ENCODE data around the gene RELCH.
"Not testable (repeated sequence)": the region's sequence is repeated elsewhere in the genome, so short reads cannot be mapped to it uniquely, and the experiment has no call there.

Gene RELCH

GRCh38 chr18:62186774-62187542 is at the start of gene RELCH, which contains the start of gene PIGN:
Gene RELCH (plus strand): TSS chr18:62187255. CDS start chr18:62187506, 251 bp downstream.
Gene PIGN (minus strand): TSS chr18:62187056. CDS start chr18:62161353, 25,703 bp downstream.
- DNase-seq: peak; percentile 97

GRCh38 chr18:62138461-62139235 is 48.4 kb upstream of the RELCH start:
- no peak for DNase-seq

DNA sequence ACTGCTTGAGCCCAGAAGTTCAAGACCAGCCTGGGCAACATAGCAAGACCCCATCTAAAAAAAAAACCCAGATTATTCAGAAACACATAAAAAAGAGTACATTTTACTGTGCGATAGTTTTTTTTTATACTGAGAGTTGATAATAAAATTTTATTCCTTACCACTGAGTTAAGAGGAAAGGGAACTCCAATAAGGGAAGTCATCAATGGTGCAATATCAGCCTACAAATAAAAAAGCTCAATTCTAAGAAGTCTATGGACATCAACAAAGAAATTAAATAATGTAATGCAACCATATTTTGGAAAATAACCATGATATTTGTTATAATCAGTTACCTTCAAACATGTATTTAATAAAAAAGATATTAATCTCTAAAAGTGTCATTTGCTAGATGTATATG is 46.8 kb upstream of the RELCH start:
- no peak for DNase-seq

- no peak for DNase-seq
These were observed 42.7 kb upstream of the RELCH start for GRCh38 chr18:62144338-62144737.

DNA sequence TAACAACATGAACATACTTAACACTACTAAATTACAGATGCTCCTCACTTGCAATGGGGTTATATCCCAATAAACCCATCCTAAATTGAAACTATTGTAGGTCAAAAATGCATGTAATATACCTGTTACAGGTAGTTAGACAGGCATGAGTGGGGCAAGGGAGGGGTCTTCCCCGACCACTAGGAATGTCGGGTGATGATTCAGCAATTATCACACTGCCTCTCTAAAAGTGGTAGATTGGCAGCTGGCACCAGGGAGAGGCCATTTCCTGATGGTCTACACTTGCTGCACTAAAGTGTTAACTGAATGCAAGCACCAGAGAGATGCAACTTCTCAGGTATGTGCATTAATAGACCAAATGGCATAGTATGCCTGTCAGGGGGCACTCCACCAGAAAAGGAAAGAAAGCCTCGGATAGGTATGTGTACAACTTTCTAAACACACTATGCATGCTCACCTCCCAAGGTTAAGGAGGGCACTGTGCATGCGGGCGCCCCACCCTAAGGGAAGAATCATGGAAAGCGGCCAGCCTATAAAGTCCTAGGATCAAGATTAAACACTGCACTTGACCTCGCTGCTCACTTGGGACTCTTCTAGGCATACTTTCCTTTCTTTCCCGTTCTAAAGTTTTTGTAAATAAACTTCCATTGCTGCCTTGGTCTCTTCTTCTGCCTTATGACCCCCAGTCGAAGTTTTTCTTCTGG is 35.8 kb upstream of the RELCH start:
- no peak for DNase-seq

- no peak for DNase-seq
These were observed 34.2 kb upstream of the RELCH start for GRCh38 chr18:62152844-62153243.

- DNase-seq: no peak
These were observed 29.2 kb upstream of the RELCH start for GRCh38 chr18:62157843-62158242.

GRCh38 chr18:62164310-62164709 is 22.7 kb upstream of the RELCH start:
- no peak for DNase-seq

GRCh38 chr18:62164855-62165487 is 22.1 kb upstream of the RELCH start:
- DNase-seq: no peak

GRCh38 chr18:62165583-62165982 is 21.5 kb upstream of the RELCH start:
- no peak for DNase-seq

- not testable (repeated sequence) for DNase-seq
These were observed 20.5 kb upstream of the RELCH start for GRCh38 chr18:62166524-62166923.

DNA sequence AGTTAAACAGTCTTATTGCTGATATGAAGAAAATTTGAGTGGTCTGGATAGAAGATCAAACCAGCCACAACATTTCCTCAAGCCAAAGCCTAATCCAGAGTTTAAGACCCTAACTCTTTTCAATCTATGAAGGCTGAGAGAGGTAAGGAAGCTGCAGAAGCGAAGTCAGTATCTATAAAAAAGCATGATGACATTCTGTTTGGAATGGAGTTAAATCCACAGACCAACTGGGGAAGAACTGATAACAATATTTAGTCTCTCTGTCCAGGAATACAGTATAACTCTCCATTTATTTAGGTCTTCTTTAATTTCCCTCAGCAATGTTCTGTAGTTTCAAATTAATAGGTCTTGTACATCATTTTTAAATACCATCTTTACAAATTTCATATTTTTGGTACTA is 16.2 kb upstream of the RELCH start:
- DNase-seq: no peak

- DNase-seq: peak; percentile 51
These were observed 14.8 kb upstream of the RELCH start for GRCh38 chr18:62172298-62172697.

DNA sequence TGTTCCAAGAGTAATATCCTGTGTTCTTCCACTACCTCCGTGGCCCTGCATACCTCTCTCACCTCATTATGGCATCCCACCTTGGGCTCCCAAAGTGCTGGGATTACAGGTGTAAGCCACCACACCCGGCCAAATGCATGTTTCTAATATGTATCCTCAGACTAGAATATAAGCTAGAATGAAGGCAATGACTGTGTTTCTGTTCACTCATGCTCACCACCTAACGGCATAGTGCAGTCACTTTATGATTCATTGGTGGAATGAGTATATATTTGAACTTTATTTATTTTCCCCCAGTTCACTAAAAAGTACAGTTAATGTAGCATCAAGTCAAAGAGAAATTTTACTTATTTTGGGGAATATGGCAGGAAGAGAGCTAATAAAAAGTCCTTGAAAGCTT is 11.5 kb upstream of the RELCH start:
- no peak for DNase-seq

- no peak for DNase-seq
These were observed 9.8 kb upstream of the RELCH start for GRCh38 chr18:62177271-62177670.

GRCh38 chr18:62179213-62179612 is 7.8 kb upstream of the RELCH start:
- no peak for DNase-seq

DNA sequence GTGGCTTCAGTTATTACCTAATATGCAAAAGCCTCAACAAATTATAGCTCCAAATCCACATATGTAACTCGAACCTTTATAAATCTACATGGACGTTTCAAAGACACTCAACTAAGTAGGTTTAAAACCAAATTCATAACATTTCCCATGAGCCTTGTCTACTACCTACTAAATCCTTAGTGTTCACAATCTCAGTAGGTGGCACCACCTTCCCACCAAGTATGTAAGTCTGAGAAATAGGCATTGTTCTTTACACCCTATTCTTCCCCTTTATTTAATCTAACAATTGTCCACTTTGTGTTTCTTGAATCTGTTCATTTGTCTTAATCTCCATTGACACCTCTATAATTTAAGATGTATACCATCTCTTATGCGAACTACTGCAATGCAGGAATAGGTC is 4.8 kb upstream of the RELCH start:
- no peak for DNase-seq

DNA sequence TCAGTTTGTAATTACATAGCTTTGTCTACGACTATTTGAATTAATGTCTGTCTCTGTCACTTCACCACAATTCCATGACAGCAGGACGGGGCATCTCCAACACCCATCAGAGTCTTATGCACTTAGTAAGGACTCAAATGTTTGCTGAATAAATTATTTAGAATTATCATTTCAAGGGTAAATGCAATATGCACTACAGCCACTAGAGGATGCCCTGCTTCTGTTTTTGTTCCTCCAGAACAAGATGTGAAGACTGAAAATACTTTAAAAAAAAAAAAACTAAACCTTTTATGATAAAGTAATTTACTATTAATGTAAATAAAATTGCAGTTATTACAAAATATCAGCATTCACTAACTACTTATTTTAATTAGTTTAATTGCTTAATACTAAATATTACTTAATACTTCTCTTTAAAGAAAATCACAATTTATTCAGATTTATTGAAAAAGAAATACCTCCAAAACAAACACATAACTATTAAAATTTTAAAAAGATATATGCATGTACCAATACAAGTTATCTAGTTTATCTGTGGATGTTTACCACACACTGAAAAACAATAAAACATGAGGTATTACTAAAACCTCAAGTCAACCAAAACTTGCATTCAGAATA is 3.4 kb upstream of the RELCH start:
- DNase-seq: no peak

DNA sequence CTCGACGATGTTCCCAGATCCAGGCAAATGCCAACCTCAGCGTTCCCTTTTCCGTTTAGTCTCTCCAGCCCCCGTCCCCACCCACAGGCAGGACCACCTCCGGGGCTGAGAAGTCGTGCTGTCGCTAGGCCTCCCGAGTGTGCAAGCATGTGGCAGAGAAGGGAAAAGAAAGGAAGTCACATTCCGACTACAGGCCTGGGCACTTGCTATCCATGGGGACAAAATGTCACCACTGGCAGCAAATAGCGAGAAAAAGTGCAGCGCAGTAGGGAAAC is 619 bp upstream of the RELCH start:
- peak; percentile 82 for DNase-seq

- DNase-seq: peak; percentile 43
These were observed 772 bp downstream of the RELCH start for GRCh38 chr18:62187543-62188510.

GRCh38 chr18:62189208-62189607 is 2.2 kb downstream of the RELCH start:
- no peak for DNase-seq

DNA sequence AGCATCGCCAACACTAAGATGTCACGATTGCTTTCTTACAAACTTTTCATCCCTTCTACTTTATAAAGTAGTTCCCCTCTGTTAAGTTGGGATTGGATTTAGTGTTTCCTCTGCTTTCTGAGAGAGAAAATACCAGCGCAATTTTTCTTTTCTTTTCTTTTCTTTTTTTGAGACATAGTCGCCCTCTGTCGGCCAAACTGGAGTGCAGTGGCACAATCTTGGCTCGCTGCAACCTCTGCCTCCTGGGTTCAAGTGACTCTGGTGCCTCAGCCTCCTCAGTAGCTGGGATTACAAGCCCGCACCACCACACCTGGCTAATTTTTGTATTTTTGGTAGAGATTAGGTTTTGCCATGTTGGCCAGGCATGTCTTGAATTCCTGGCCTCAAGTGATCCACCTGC is 9.0 kb downstream of the RELCH start:
- no peak for DNase-seq

All from NCI-H526 treated with DMSO at 0.1 percent for 48 hours (cell line).